GM19328 (cell line): Measurements from ENCODE around the gene B4GALT5.
A peak's percentile ranks its signal among the peaks of the same experiment; 100 is the strongest.
"Not testable (repeated sequence)": the region's sequence is repeated elsewhere in the genome, so short reads cannot be mapped to it uniquely, and the experiment has no call there.

Experiments
- ATAC-seq: cut with Tn5 transposase; IDR thresholded peaks from one replicate; pipeline ENCODE4 v1.9.1; 2021; ENCODE audit warnings: mild to moderate bottlenecking, moderate library complexity; ENCODE audit not compliant: unreplicated experiment

B4GALT5 gene

GRCh38 chr20:49713753-49714712, at the start of gene B4GALT5:
B4GALT5 (minus strand) TSS chr20:49713878; CDS start chr20:49713690, 188 bp downstream.
- peak; percentile 66 for ATAC-seq

GRCh38 chr20:49762940-49763766, 49.5 kb upstream of the B4GALT5 start:
- ATAC-seq = no peak

GRCh38 chr20:49761888-49762287, 48.2 kb upstream of the B4GALT5 start:
- not testable (repeated sequence) for ATAC-seq

GRCh38 chr20:49759266-49759950, 45.7 kb upstream of the B4GALT5 start:
- no peak for ATAC-seq

GRCh38 chr20:49758781-49759180, 45.1 kb upstream of the B4GALT5 start:
- no peak for ATAC-seq

- ATAC-seq = no peak
These were observed 43.9 kb upstream of the B4GALT5 start for GRCh38 chr20:49757597-49757996.

GRCh38 chr20:49756241-49756640, 42.6 kb upstream of the B4GALT5 start:
- ATAC-seq = no peak

- no peak for ATAC-seq
These were observed 40.9 kb upstream of the B4GALT5 start for GRCh38 chr20:49754596-49754995.

- ATAC-seq = no peak
These were observed 39.5 kb upstream of the B4GALT5 start for GRCh38 chr20:49753133-49753532.

- ATAC-seq = no peak
These were observed 38.7 kb upstream of the B4GALT5 start for GRCh38 chr20:49752201-49752903.

GRCh38 chr20:49751397-49751736, 37.7 kb upstream of the B4GALT5 start:
- no peak for ATAC-seq

GRCh38 chr20:49750611-49751396, 37.1 kb upstream of the B4GALT5 start:
- ATAC-seq = no peak

- ATAC-seq = no peak
These were observed 35.9 kb upstream of the B4GALT5 start for GRCh38 chr20:49749625-49750024.

- no peak for ATAC-seq
These were observed 34.8 kb upstream of the B4GALT5 start for GRCh38 chr20:49748525-49748838.

GRCh38 chr20:49747707-49748524, 34.2 kb upstream of the B4GALT5 start:
- ATAC-seq = no peak

GRCh38 chr20:49742948-49743347, 29.3 kb upstream of the B4GALT5 start:
- ATAC-seq = no peak

- no peak for ATAC-seq
These were observed 28.3 kb upstream of the B4GALT5 start for GRCh38 chr20:49741977-49742376.

- no peak for ATAC-seq
These were observed 27.1 kb upstream of the B4GALT5 start for GRCh38 chr20:49740807-49741206.

- no peak for ATAC-seq
These were observed 25.4 kb upstream of the B4GALT5 start for GRCh38 chr20:49739042-49739441.
